HCT116 (cell line): ENCODE results near the gene ASB6.

Source experiments
- CEBPB ChIP-seq: IDR thresholded peaks from 2 replicates; pipeline ENCODE4 v1.6.1; 2012; ENCODE audit warnings: low read depth
- POLR2A ChIP-seq: IDR thresholded peaks from 2 replicates; pipeline ENCODE4 v1.7.0; 2011; ENCODE audit warnings: borderline replicate concordance; ENCODE audit not compliant: insufficient read depth, insufficient read length; ENCODE audit errors: extremely low read depth
- SIN3A ChIP-seq: IDR thresholded peaks from 2 replicates; pipeline ENCODE4 v1.6.1; 2012; ENCODE audit warnings: low read depth
- TCF7L2 ChIP-seq: IDR thresholded peaks from 2 replicates; pipeline ENCODE4 v1.7.0; 2011; ENCODE audit warnings: borderline replicate concordance, inconsistent platforms; ENCODE audit not compliant: insufficient read depth, insufficient read length; ENCODE audit errors: extremely low read depth
- TF ChIP-seq, protein P1 (sequence below), 3 experiments: fragments of 200-600 bp in 1 of 3; sonication (generic) in 1 of 3; IDR thresholded peaks in 2 of 3; conservative IDR thresholded peaks in 1 of 3; 2 replicates each; pipeline ENCODE4 v1.5.1; 2012 to 2017; ENCODE audit warnings: low read depth in 2 of 3, low read length in 2 of 3, antibody characterized with exemption in 1 of 3, borderline replicate concordance in 1 of 3, control low read depth in 1 of 3, mild to moderate bottlenecking in 1 of 3, mixed read lengths in 1 of 3, mixed run types in 1 of 3, moderate library complexity in 1 of 3; ENCODE audit not compliant: insufficient read depth in 1 of 3

DNA sequence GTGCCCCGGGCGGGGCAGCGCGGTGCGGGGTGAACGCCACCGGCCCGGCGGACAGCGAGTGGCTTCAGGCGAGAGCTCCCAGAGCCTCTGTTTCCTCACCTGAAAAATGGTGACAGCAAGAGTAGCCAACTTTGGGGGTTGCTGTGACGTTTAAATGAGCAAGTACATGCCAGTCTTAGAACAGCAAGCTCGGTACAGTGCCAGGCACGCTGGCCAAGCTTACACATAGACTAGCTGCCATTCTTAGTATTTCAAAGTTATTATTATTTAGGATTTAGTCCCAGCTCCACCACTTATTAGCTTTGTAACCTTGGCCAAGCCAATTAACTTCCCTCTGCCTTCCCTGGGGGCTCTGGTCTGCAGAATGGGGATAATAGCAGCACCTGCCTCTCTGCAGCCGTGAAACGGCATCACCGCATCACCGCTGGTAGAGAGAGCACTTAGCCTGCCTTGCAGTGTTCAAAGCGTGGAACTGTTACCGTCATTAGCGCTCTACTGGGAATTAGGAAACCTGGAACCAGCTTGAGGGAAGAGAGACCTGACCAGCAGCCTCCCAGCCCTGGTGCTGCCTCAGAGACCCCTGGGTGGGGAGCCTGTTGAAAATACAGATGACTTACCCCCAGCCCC lies 21.2 kb downstream of the ASB6 start, which contains the start of gene C9orf50:
- TF ChIP-seq SIN3A (no peak), POLR2A (no peak), CEBPB (no peak), TCF7L2 (no peak)
- TF ChIP-seq, protein P1, sequence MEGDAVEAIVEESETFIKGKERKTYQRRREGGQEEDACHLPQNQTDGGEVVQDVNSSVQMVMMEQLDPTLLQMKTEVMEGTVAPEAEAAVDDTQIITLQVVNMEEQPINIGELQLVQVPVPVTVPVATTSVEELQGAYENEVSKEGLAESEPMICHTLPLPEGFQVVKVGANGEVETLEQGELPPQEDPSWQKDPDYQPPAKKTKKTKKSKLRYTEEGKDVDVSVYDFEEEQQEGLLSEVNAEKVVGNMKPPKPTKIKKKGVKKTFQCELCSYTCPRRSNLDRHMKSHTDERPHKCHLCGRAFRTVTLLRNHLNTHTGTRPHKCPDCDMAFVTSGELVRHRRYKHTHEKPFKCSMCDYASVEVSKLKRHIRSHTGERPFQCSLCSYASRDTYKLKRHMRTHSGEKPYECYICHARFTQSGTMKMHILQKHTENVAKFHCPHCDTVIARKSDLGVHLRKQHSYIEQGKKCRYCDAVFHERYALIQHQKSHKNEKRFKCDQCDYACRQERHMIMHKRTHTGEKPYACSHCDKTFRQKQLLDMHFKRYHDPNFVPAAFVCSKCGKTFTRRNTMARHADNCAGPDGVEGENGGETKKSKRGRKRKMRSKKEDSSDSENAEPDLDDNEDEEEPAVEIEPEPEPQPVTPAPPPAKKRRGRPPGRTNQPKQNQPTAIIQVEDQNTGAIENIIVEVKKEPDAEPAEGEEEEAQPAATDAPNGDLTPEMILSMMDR (IDR thresholded peaks at IDR 0.05 in 2 of 3, conservative IDR thresholded peaks at IDR 0.05 in 1 of 3; ENCODE audit: borderline replicate concordance in 1 of 3, insufficient read depth in 1 of 3, low read depth in 2 of 3, low read length in 2 of 3), result no peak
